ENCODE results near the gene BST1. TPM values are rescaled to one million over a fixed set of nuclear protein-coding genes. Genes with fewer than 3 reads are reported as not detected.
A peak's percentile ranks its signal among the peaks of the same experiment; 100 is the strongest.

Gene BST1
- total and polyA plus RNA-seq, 4 experiments from 2014 or later: 0.44 to 0.75 (median 0.53) TPM; not detected in 1

- no peak for DNase-seq
- no peaks in the 10 kb centered on the region for H3K4me1 ChIP-seq (ENCODE audit: insufficient read depth, low read length)
- no peak overlapping the region for H3K27ac ChIP-seq (ENCODE audit: low read depth, low read length)
- H3K27me3 ChIP-seq (ENCODE audit: insufficient read depth, low read length): no peaks in the 10 kb centered on the region
- Mint-ChIP-seq H3K4me1 (peaks cover 3 to 7% (median 4%) of the 10 kb centered on the region in 4 donors), H3K27me3 (peaks cover 9% of the 10 kb centered on the region in 2 donors), H3K4me3 (no peak overlapping the region), H3K9me3 (peaks cover 0 to 2% (median 0%) of the 10 kb centered on the region in 8 donors), H3K27ac (no peak overlapping the region), H3K36me3 (no peaks in the 10 kb centered on the region)
- ChIA-PET POLR2A (ENCODE audit: partially characterized antibody) (no interaction called here), CTCF (ENCODE audit: partially characterized antibody) (no interaction called here)
- no peak overlapping the region for H3K4me3 ChIP-seq (ENCODE audit: low read length in 2 of 2)
- H3K9me3 ChIP-seq (ENCODE audit: control insufficient read depth in 1 of 2, low read length in 2 of 2): no peaks in the 10 kb centered on the region
- intact Hi-C loops (cut with micrococcal nuclease): no loop called here
- no peaks in the 10 kb centered on the region for H3K36me3 ChIP-seq (ENCODE audit: insufficient read depth, low read length)
Observed at GRCh38 chr4:15694431-15694830, 8.4 kb upstream of the BST1 start.

GRCh38 chr4:15695240-15695699 lies 7.6 kb upstream of the BST1 start:
- Histone ChIP-seq H3K27ac (ENCODE audit: low read depth, low read length) (no peak overlapping the region), H3K9me3 (ENCODE audit: control insufficient read depth in 1 of 2, low read length in 2 of 2) (no peaks in the 10 kb centered on the region), H3K36me3 (ENCODE audit: insufficient read depth, low read length) (no peaks in the 10 kb centered on the region), H3K4me1 (ENCODE audit: insufficient read depth, low read length) (no peaks in the 10 kb centered on the region), H3K4me3 (ENCODE audit: low read length in 2 of 2) (no peak overlapping the region), H3K27me3 (ENCODE audit: insufficient read depth, low read length) (no peaks in the 10 kb centered on the region)
- ChIA-PET CTCF (ENCODE audit: partially characterized antibody) (no interaction called here), POLR2A (ENCODE audit: partially characterized antibody) (interaction anchor here (1.4 kb wide), 1 partner anchor 13 kb away, joined by 4 read pairs; the partner anchor contains the start of gene FAM200B)
- Mint-ChIP-seq H3K27ac (no peak overlapping the region), H3K36me3 (no peaks in the 10 kb centered on the region), H3K4me1 (peaks cover 3 to 10% (median 6%) of the 10 kb centered on the region in 4 donors), H3K4me3 (no peak overlapping the region), H3K9me3 (peaks cover 0 to 2% (median 0%) of the 10 kb centered on the region in 8 donors), H3K27me3 (peaks cover 10 to 15% of the 10 kb centered on the region in 2 donors)
- intact Hi-C loops (cut with micrococcal nuclease): no loop called here
- DNase-seq: no peak

- H3K27ac Mint-ChIP-seq: no peak overlapping the region
- peaks cover 0 to 2% (median 0%) of the 10 kb centered on the region in 8 donors for H3K9me3 Mint-ChIP-seq
- Histone ChIP-seq H3K9me3 (ENCODE audit: control insufficient read depth in 1 of 2, low read length in 2 of 2) (no peaks in the 10 kb centered on the region), H3K4me3 (ENCODE audit: low read length in 2 of 2) (no peak overlapping the region), H3K36me3 (ENCODE audit: insufficient read depth, low read length) (no peaks in the 10 kb centered on the region), H3K27ac (ENCODE audit: low read depth, low read length) (no peak overlapping the region), H3K4me1 (ENCODE audit: insufficient read depth, low read length) (no peaks in the 10 kb centered on the region), H3K27me3 (ENCODE audit: insufficient read depth, low read length) (no peaks in the 10 kb centered on the region)
- ChIA-PET CTCF (ENCODE audit: partially characterized antibody) (no interaction called here), POLR2A (ENCODE audit: partially characterized antibody) (interaction anchor here (1.0 to 1.4 kb wide), 2 partner anchors 14 to 15 kb away, joined by 3 to 4 read pairs; partner anchors contain the start of gene FAM200B)
- H3K36me3 Mint-ChIP-seq: no peaks in the 10 kb centered on the region
- no peak overlapping the region for H3K4me3 Mint-ChIP-seq
- peaks cover 3 to 10% (median 6%) of the 10 kb centered on the region in 4 donors for H3K4me1 Mint-ChIP-seq
- intact Hi-C loops (cut with micrococcal nuclease): no loop called here
- no peak for DNase-seq
- H3K27me3 Mint-ChIP-seq: peaks cover 10 to 15% of the 10 kb centered on the region in 2 donors
Observed at GRCh38 chr4:15695729-15696128, 7.1 kb upstream of the BST1 start.

GRCh38 chr4:15696866-15697265 lies 6.0 kb upstream of the BST1 start:
- H3K9me3 ChIP-seq (ENCODE audit: control insufficient read depth in 1 of 2, low read length in 2 of 2): no peaks in the 10 kb centered on the region
- Mint-ChIP-seq H3K27ac (peak overlapping the region in 1 of 7 donors; percentile 11), H3K4me3 (no peak overlapping the region), H3K9me3 (peaks cover 0 to 2% (median 0%) of the 10 kb centered on the region in 8 donors), H3K36me3 (no peaks in the 10 kb centered on the region), H3K27me3 (peaks cover 12 to 15% of the 10 kb centered on the region in 2 donors), H3K4me1 (peaks cover 3 to 10% (median 6%) of the 10 kb centered on the region in 4 donors)
- intact Hi-C loops (cut with micrococcal nuclease): no loop called here
- ChIA-PET CTCF (ENCODE audit: partially characterized antibody) (no interaction called here), POLR2A (ENCODE audit: partially characterized antibody) (no interaction called here)
- no peak overlapping the region for H3K4me3 ChIP-seq (ENCODE audit: low read length in 2 of 2)
- H3K36me3 ChIP-seq (ENCODE audit: insufficient read depth, low read length): no peaks in the 10 kb centered on the region
- no peaks in the 10 kb centered on the region for H3K27me3 ChIP-seq (ENCODE audit: insufficient read depth, low read length)
- no peak overlapping the region for H3K27ac ChIP-seq (ENCODE audit: low read depth, low read length)
- DNase-seq: no peak
- H3K4me1 ChIP-seq (ENCODE audit: insufficient read depth, low read length): no peaks in the 10 kb centered on the region

GRCh38 chr4:15703439-15703838 lies 574 bp downstream of the BST1 start:
- CTCF ChIA-PET (ENCODE audit: partially characterized antibody): no interaction called here
- H3K4me3 ChIP-seq (ENCODE audit: low read length in 2 of 2): peak overlapping the region in 1 of 2 donors; percentile 58
- H3K27ac Mint-ChIP-seq: peak overlapping the region in 2 of 7 donors; percentile 81 to 90
- no peaks in the 10 kb centered on the region for H3K36me3 Mint-ChIP-seq
- peaks cover 8 to 21% (median 14%) of the 10 kb centered on the region in 4 donors for H3K4me1 Mint-ChIP-seq
- peak overlapping the region; percentile 85 to 95 (median 89) for H3K4me3 Mint-ChIP-seq
- no peaks in the 10 kb centered on the region for H3K36me3 ChIP-seq (ENCODE audit: insufficient read depth, low read length)
- peaks cover 0 to 2% (median 0%) of the 10 kb centered on the region in 8 donors for H3K9me3 Mint-ChIP-seq
- no peak for DNase-seq
- POLR2A ChIA-PET (ENCODE audit: partially characterized antibody): no interaction called here
- peaks cover 7% of the 10 kb centered on the region in 2 donors for H3K27me3 Mint-ChIP-seq
- no peaks in the 10 kb centered on the region for H3K27me3 ChIP-seq (ENCODE audit: insufficient read depth, low read length)
- no peak overlapping the region for H3K27ac ChIP-seq (ENCODE audit: low read depth, low read length)
- peaks cover 4% of the 10 kb centered on the region for H3K4me1 ChIP-seq (ENCODE audit: insufficient read depth, low read length)
- intact Hi-C loops (cut with micrococcal nuclease): no loop called here
- H3K9me3 ChIP-seq (ENCODE audit: control insufficient read depth in 1 of 2, low read length in 2 of 2): no peaks in the 10 kb centered on the region

- no peaks in the 10 kb centered on the region for H3K36me3 ChIP-seq (ENCODE audit: insufficient read depth, low read length)
- POLR2A ChIA-PET (ENCODE audit: partially characterized antibody): no interaction called here
- H3K9me3 ChIP-seq (ENCODE audit: control insufficient read depth in 1 of 2, low read length in 2 of 2): no peaks in the 10 kb centered on the region
- H3K27me3 Mint-ChIP-seq: peaks cover 5 to 7% of the 10 kb centered on the region in 2 donors
- H3K4me3 ChIP-seq (ENCODE audit: low read length in 2 of 2): no peak overlapping the region
- no peaks in the 10 kb centered on the region for H3K27me3 ChIP-seq (ENCODE audit: insufficient read depth, low read length)
- H3K4me3 Mint-ChIP-seq: peak overlapping the region in 5 of 8 donors; percentile 88 to 95 (median 90)
- no peak overlapping the region for H3K27ac ChIP-seq (ENCODE audit: low read depth, low read length)
- H3K9me3 Mint-ChIP-seq: peaks cover 0 to 2% (median 0%) of the 10 kb centered on the region in 8 donors
- CTCF ChIA-PET (ENCODE audit: partially characterized antibody): no interaction called here
- no peaks in the 10 kb centered on the region for H3K36me3 Mint-ChIP-seq
- no peak for DNase-seq
- peaks cover 8 to 21% (median 14%) of the 10 kb centered on the region in 4 donors for H3K4me1 Mint-ChIP-seq
- peaks cover 4% of the 10 kb centered on the region for H3K4me1 ChIP-seq (ENCODE audit: insufficient read depth, low read length)
- H3K27ac Mint-ChIP-seq: peak overlapping the region in 4 of 7 donors; percentile 20 to 43 (median 33)
- intact Hi-C loops (cut with micrococcal nuclease): no loop called here
Observed at GRCh38 chr4:15704129-15704528, 1.3 kb downstream of the BST1 start.

GRCh38 chr4:15706646-15707362 lies 3.9 kb downstream of the BST1 start:
- Mint-ChIP-seq H3K36me3 (no peaks in the 10 kb centered on the region), H3K4me3 (no peak overlapping the region), H3K4me1 (peaks cover 5 to 16% (median 14%) of the 10 kb centered on the region in 4 donors), H3K27ac (no peak overlapping the region), H3K9me3 (peaks cover 0 to 4% (median 0%) of the 10 kb centered on the region in 8 donors), H3K27me3 (no peaks in the 10 kb centered on the region)
- Histone ChIP-seq H3K27ac (ENCODE audit: low read depth, low read length) (no peak overlapping the region), H3K9me3 (ENCODE audit: control insufficient read depth in 1 of 2, low read length in 2 of 2) (no peaks in the 10 kb centered on the region), H3K4me3 (ENCODE audit: low read length in 2 of 2) (no peak overlapping the region), H3K4me1 (ENCODE audit: insufficient read depth, low read length) (peaks cover 4% of the 10 kb centered on the region), H3K36me3 (ENCODE audit: insufficient read depth, low read length) (no peaks in the 10 kb centered on the region), H3K27me3 (ENCODE audit: insufficient read depth, low read length) (no peaks in the 10 kb centered on the region)
- CTCF ChIA-PET (ENCODE audit: partially characterized antibody): interaction anchor here (1.0 kb wide), 1 partner anchor 9 kb away, joined by 3 read pairs; no protein-coding TSS in a partner anchor
- intact Hi-C loops (cut with micrococcal nuclease): no loop called here
- DNase-seq: no peak
- POLR2A ChIA-PET (ENCODE audit: partially characterized antibody): no interaction called here
